H7 (cell line): ENCODE measurements around the gene DEFB118. TPM values are rescaled to one million over a fixed set of nuclear protein-coding genes. Genes with fewer than 3 reads are reported as not detected.

ENCODE experiments used
- DNase-seq: peaks from one replicate; pipeline ENCODE4 v3.0.0; 2012
- H3K27me3 ChIP-seq: 2 replicates; pipeline ENCODE4 v1.6.0; 2011; ENCODE audit warnings: mild to moderate bottlenecking, low read length; ENCODE audit not compliant: control insufficient read depth, insufficient read depth
- H3K36me3 ChIP-seq: replicated peaks from 2 replicates; pipeline ENCODE4 v1.5.1; 2011; ENCODE audit warnings: low read length; ENCODE audit not compliant: control insufficient read depth, insufficient read depth
- H3K4me3 ChIP-seq: 2 replicates; pipeline ENCODE4 v1.5.1; 2011; ENCODE audit warnings: low read depth, mild to moderate bottlenecking, control low read depth, low read length, moderate library complexity; ENCODE audit not compliant: insufficient read depth
- total RNA-seq: library from RNA; depleted of rRNA; stranded (reverse); fragments of >200 nt; shearing (Covaris generic); gene quantifications from 2 replicates; pipeline ENCODE4 v1.2.3, GENCODE V29; 2014; rRNA removed

DEFB118 gene
- total RNA-seq, 1 experiment from 2014 or later: not detected

DNA sequence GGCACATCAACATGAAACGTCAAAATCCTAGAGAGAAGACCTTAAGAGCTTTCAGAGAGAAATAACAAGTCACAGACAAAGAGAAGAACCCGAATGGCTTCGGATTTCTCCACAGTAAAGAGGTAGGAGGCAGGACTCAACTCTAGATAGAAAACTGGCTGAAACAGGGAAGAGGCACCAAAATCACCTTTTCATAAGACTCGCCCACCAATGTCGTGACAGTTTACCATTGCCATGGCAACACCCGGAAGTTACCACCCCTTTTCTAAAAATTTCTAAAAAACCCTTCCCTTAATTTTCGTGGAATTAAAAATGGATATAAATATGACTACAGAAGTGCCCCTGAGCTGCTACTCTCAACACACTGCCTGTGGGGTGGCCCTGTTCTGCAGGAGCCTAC lies 49.9 kb downstream of the DEFB118 start:
- H3K27me3 ChIP-seq: no peaks in the 10 kb centered on the region
- H3K36me3 ChIP-seq: no peaks in the 10 kb centered on the region
- no peak for DNase-seq
- no peak overlapping the region for H3K4me3 ChIP-seq

Other genes starting within 250 kb of the DEFB118 start
- gene DEFB115, start 110.9 kb upstream of the DEFB118 start, total RNA-seq: not detected in 2 replicates
- gene DEFB116, start 60.0 kb upstream of the DEFB118 start, total RNA-seq: not detected in 2 replicates
- gene DEFB119, start 22.0 kb downstream of the DEFB118 start, total RNA-seq: not detected in 2 replicates
- not detected in 2 replicates for gene DEFB121, start 37.6 kb downstream of the DEFB118 start, total RNA-seq
- gene DEFB123, start 72.0 kb downstream of the DEFB118 start, total RNA-seq: not detected in 2 replicates
- not detected in 2 replicates for gene DEFB124, start 106.5 kb downstream of the DEFB118 start, total RNA-seq
- gene REM1, start 106.7 kb downstream of the DEFB118 start, total RNA-seq: not detected in 2 replicates
- gene HM13, start 145.8 kb downstream of the DEFB118 start, total RNA-seq: 63.9 and 65.0 TPM in 2 replicates
- 424 and 491 TPM in 2 replicates for gene ID1, start 236.7 kb downstream of the DEFB118 start, total RNA-seq